Measurements from ENCODE around the gene ESPL1.

The ESPL1 gene

DNA sequence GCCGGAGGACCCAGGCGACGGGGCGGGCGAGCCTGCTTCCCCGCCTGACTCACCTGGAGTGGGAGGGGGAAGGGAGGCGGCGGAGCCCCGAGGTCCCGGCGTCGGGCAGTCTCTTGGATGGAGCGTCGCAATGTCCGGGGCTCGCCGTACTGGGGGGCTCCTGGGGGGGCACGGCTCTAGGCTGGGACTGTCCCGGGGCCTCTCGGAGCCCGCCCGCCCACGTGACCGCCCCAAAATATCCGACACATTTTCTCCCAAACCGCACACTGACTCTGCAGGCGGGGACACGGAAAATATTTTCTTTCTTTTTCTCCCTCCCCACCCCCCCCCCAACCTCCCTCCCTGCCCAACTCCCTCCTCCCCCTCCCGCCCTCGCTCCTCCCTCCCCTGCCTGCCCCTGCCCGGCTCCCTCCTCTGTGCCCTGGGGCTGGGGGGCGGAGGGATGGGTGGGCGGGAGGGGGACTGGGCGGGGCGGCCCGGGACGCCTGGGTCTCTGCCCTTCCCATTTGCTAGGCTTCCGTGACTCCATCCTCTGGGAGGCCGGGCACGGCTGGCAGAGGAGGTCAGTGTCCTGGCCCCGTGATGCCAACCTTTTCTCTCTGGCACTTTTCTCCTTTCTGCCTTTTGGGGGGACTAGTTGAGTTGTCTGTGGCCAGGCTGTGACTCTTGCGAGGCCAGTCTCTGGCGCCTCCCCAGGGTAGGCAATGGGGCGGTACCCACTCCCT lies 36.0 kb upstream of the ESPL1 start, which contains the start of gene RARG:
RARG (minus strand) TSS at position 289 of the 725 bp plus-strand sequence. CDS start 4,664 bp downstream, outside the sequence.
- DNase-seq = peak; percentile 51

DNA sequence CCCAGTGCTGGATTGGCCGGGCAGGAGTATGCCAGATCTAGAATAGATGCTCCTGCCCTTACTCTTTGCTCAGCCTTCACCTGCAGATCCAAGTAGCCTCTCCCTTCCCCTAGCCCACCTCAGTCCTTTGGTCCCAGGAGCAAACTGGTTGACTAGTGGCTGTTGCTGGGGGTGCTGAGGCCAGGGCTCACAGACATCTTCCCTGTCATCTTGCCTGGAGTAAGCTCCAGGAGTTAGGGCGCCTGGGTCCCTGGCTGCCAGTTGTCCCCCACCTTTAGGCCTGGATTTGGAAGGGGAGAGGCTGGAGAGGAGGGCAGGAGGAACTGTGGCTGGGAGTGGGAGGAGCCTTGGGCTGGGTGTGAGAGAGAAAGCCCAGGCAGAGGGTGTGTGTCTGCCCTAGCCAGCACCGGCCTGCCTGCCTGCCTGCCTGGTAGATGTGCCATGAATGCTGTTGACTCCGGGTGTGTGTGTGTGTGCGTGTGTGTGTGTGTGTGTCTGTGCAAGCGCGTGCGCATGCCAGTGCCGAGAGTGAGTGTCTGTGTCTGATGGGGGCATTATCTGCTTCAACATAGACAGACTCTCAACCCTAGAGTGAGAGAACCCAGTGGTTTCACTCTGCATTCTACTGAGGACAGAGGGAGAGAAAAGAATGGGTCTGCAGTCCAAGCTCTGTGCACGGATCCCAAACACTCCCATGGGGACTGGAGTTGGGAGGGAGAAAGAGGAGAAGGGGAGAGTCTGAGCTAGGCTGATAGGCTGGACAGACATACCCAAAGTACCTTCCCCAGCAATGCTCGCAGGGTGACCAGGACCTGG lies 35.2 kb upstream of the ESPL1 start:
- no peak for DNase-seq

DNA sequence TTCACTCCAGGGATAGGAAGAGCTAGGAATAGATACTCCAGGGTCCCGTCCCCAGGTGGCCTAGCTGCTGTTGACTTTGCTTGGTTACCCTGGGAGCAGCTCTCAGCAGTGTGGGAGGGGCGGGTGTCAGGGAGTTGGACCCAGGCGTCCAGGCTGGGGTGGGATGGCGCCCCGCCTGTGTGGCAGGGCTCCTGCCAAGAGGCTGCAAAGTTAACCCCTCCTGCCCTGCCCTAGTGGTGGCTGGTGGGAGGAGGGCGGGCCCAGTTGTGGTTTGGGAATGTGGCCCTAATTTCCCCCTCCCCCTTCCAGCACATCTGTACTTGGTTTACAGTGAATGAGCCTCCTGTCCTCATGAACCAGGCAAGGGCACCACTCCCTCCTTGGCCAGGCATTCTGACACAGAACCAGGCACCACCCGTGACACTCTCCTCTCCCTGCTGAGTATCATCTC lies 34.4 kb upstream of the ESPL1 start:
- no peak for DNase-seq

DNA sequence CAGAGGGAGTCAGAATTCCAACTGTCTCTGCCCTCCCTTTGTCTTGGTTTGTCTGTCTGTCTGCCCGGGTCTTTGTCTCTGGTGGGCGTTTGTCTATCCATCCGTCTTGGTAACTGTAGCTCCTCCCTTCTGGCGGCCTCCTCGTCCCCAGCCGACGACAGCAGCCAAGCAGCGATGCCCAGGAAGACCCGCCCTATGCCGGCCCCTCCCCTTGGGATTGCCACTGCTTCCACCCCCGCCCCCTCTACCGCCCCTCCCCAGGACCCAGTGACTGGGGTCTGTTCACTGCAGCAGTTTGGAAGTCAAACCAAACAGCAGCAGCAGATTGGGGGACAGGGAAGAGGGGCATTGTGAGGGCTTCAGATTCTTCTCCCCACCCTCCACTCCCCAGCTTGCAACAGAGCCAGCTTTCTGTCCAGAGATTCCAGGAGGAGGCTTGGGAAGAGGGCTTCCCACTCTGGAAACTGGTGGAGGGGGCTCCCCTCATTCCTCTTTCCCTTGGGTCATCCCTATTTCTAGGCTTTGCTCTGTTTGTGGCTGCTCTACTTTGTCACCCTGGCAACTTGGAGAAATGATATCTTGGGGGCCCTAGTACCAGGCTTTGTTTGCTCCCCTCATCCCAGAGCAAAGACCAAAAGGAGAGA lies 33.7 kb upstream of the ESPL1 start:
- DNase-seq = no peak

DNA sequence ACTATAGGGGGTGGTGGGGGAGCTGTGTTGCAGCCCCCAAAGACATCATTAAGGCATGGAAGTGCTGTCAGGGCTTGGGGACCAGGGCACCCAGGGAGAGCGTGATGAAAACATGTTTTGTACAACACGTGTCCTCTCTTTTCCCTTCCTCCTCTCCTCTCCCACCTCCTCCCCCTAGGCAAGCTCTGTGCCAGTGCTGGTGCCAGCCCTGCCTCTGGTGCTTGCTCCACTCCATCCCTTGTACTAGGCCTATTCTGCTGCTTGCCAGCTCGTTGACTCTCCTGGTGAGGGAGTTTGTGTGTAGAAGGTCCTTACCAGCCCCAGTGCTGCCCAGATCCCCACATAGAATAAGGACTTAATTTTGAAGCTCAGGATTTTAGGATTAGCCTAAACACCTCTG lies 32.9 kb upstream of the ESPL1 start:
- DNase-seq = no peak

DNA sequence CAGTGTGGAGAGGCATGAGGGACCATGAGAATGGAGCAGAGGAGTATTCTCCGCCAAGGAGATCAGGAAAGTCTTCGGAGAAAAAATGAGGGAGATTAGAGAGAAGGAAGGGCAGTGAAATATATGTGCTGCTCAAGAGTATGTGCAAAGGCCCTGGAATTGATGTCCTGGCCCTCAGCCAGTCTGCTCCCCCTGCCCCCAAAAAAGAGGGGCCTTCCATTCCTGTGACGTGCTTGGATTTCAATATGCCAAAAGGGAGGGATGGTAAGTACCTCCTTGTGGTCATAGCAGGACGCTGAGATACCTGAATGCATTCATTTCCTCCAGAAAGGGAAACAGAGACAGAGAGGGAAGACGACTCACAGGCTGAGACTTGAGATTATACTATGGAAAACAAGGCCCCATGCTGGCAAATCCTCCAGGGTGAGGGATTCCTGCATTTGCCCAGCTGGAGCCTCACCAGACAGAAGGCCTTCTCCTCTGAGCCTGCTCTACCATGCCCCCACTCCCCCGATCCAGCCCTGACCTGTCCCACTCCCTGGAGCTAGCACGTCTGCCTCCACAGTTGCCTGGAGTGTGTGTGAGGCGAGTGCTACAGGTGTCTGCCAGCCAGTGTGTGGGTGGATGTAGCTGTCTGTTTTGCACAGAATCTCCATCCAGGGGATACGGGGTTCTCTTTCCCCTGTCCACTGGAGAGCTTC lies 32.2 kb upstream of the ESPL1 start:
- DNase-seq = no peak

DNA sequence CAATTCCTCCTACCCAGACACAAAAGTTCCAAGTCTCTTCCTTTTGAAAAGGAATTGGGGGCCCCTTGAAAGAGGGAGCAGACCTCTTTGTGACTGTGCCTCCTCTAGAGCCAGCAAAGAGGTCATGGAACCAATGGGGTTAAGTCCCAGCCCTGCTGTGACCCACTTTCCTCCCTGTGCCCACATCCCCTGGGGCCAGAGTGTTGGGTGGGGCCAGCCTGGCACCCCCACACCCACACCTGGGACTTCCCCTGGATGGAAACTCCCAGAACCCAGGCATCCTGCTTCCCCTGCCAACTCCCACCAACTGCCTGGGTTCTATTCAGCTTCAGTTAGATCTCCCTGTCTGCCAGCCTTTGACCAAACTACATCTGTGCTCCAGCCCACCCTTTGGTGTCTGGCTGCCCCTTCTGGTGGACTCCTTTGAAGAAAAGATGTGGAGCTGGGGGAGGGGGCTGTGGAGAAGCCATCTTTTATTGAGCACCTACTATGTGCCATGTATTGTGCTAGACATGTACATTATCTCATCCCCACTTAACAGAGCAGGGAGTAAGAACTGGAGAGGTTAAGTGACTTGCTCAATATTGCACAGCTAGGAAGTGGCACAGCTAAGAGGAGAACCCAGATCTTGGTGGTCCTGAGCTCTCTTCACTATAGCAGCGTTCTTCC lies 31.5 kb upstream of the ESPL1 start:
- DNase-seq = no peak

DNA sequence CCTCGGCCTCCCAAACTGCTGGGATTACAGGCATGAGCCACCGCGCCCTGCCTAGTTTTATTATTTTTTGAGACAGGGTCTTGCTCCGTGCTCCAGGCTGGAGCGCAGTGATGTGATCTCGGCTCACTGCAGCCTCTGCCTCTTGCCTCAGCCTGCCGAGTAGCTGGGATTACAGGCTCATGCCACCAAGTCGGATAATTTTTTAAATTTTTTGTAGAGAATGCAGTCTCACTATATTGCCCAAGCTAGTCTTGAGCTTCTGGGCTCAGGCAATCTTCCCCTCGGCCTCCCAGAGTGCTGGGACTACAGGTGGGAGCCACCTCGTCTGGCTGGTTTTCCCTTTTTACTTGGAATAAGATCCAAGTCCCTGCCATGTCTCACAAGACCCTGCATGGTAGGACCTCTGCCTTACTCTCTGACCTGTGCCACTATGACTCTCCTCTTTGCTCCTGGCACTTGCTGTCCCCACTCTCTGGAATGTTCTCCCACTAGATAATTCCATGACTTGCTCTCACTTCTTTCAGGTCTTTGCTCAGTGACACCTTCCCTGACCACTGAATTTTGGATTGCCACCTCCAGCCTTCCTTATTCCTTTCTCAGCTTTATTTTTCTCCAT lies 28.3 kb upstream of the ESPL1 start:
- DNase-seq = no peak

DNA sequence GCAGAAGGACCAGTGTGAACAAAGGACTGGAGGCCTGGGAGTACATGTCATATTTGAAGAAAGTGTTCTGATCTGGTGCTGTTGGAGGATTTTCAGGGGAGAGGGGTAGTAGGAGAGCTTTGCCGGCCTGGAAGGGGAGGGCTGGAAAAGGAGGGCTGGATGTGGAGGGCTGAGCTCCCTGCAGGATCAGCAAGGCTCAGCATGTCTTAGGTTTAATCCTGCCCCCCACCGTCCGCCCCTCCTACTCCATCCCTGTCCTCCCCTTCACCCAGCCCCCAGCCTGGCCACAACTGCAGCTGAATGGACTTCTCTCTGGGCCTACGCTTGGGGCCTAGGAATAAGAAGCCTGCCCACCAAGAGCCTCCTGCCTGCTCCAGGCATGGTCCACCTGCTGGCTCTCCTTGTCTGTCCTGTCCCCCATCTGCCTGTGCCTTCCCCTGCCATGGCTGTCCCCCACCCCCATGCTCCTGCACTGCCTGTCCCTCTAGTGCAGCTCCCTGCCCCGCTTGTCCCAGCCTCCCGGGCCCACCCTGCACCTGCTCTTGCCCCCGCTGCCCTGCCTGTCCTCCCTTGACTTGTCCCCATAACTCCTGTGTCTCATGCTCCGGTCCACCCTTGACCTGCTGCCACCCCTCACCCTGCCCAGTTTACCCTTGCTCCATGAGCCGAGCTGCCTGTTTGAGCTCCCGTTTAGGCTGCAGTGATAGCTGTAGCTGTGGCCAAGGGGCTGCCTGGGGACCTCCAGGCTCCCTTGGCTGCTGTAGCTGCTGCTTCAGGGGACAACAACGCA lies 26.3 kb upstream of the ESPL1 start:
- no peak for DNase-seq

DNA sequence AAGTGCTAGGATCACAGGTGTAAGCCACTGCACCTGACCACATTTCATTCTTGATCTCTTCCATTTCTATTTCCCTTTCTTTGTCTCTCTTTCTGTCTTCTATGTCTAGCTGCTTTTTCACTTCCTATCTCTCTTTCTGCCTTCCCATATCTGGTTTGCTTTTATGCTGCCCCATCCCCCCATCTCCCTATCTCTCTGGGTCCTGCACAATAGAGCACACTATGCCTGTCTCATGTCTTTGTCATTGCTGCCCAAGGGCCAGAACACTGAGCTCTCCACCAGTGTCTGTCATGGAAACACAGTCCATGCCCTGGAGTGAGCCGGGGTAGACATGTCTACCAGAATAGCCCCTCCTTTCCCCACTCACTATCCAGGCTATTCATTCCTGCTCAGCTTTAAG lies 23.8 kb upstream of the ESPL1 start:
- DNase-seq = no peak

DNA sequence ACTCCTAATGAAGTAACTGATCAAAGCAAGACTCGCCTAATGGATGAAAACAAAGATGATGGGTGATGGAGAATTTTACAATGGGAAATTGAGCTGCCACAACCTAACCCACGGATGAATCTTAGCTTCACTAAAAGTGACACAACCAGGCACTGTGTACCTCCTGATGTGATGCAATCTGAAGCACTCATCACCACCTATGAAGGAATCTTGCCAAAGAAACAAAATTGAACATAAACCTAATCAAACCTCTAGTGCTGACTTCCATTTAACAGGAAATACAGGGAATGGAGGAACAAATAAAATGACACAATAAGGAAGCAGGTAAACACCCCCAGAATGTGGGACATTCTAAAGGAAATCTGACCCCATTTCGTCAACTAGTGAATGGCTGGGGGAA lies 22.8 kb upstream of the ESPL1 start:
- no peak for DNase-seq

DNA sequence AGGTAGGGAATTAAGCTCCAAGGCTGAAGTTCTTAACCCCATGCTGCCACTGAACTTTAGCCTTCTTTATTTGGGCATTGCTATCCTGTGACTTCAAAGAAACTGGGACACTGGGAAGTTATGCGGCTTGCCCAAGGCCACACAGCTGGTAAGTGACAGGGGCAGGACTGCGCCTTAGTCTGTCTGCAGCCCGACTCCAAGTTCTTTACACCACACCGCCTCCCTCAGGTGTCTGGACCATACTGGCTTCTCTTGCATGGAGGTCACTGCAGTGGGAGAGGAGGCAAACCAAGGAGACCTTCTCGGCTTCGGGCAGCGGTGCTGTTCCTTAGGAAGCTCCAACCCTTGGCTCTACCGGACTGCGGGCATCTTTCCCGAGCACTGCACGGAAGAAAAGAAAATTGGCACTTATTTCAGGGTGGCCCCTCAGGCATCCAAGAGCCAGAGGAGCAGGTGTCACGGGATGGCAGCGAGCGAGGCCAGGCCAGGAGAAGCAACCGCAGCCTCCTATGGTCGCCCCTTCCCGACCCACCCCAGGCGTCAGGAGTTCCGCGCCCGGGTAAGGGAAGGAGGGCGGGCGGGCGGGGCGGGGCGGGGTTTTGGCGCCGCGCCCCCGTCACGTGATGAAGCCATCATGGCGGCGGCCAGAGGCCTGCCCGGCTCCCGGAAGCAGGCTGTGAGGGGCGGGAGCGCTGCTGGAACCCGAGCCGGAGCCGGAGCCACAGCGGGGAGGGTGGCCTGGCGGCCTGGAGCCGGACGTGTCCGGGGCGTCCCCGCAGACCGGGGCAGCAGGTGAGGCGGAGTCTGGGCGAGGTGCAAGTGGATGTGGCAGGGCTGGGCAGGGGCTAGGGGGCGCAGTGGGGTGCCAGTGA lies 16.4 kb upstream of the ESPL1 start:
- peak; percentile 66 for DNase-seq

DNA sequence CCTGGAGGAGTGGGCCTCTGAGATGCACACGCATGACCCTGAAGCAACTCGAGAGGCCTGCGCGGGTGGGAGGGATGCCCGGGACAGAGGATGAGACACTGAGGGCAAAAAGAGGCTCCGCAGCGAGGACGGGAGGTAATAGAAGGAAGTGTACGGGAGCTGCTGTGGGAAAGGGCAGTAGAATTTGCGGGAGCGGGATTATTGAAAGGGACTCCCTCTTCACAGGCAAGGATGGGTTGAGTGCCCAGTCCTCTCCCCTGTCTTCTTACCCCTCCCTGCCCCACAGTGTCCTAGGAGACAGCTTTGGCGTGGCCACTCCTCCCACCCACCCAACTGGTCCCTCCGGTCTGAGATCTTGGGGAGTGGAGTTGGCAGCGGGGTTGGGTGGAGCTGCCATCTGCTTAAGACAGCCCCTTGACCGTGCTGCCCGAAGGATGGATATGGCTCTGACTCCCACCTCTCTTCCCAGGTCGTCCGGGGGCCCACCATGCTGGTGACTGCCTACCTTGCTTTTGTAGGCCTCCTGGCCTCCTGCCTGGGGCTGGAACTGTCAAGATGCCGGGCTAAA lies 15.7 kb upstream of the ESPL1 start:
- no peak for DNase-seq

DNA sequence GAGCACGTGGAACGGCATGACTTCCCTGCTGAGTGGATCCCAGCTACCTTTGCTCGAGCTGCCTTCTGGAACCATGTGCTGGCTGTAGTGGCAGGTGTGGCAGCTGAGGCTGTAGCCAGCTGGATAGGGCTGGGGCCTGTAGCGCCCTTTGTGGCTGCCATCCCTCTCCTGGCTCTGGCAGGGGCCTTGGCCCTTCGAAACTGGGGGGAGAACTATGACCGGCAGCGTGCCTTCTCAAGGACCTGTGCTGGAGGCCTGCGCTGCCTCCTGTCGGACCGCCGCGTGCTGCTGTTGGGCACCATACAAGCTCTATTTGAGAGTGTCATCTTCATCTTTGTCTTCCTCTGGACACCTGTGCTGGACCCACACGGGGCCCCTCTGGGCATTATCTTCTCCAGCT lies 14.8 kb upstream of the ESPL1 start:
- DNase-seq = no peak

DNA sequence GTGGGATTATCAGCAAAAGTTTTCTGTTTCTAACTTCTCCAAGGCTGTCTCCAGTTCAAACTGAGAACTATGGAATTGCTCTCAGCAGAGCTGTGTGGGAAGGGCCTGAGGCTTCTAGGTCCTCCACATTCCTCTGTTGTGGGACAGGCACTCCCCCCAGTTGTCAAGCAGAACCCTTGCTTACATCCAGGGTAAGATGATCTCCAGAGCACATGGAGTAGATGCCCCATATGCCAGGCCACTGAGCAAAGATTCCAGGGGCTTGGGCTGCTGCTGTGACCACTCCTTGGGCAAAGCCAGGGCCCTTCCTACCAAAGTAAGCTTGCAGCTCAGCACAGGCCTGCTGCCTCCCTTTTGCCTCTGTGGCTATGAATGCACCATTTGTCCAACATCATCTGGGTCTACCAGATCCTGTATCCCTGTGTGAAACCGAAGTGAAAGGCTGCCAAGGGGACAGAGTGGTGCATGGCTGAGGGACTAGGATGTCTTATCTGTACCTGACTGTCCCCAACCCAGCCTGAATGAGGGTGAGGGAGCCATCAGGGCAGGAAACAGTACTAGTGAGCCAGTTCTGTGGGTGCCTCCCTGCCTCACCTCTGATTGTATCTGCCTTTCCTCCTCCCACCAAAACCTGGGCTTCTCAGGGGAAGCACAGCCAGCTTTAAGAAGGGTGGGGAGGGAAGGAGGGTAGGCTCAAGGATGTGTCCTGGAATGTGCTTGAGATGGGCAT lies 13.1 kb upstream of the ESPL1 start:
- DNase-seq = no peak

DNA sequence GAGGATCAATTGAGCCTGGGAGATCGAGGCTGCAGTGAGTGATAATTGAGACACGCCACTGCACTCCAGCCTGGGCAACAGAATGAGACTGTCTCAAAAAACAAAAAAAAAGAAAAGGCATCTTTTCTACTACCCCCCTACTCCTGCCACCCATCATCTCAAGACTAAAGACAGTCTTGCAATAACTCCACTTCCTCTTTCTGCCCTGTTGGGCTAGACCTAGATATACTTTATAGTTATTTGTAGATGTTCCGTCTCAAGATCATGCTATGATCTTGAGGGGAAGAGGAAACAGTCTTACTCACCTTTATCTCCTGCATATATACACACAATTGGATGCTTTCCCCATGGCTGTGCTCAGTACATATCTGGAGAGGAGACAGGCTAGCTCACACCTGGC lies 12.1 kb upstream of the ESPL1 start:
- no peak for DNase-seq

DNA sequence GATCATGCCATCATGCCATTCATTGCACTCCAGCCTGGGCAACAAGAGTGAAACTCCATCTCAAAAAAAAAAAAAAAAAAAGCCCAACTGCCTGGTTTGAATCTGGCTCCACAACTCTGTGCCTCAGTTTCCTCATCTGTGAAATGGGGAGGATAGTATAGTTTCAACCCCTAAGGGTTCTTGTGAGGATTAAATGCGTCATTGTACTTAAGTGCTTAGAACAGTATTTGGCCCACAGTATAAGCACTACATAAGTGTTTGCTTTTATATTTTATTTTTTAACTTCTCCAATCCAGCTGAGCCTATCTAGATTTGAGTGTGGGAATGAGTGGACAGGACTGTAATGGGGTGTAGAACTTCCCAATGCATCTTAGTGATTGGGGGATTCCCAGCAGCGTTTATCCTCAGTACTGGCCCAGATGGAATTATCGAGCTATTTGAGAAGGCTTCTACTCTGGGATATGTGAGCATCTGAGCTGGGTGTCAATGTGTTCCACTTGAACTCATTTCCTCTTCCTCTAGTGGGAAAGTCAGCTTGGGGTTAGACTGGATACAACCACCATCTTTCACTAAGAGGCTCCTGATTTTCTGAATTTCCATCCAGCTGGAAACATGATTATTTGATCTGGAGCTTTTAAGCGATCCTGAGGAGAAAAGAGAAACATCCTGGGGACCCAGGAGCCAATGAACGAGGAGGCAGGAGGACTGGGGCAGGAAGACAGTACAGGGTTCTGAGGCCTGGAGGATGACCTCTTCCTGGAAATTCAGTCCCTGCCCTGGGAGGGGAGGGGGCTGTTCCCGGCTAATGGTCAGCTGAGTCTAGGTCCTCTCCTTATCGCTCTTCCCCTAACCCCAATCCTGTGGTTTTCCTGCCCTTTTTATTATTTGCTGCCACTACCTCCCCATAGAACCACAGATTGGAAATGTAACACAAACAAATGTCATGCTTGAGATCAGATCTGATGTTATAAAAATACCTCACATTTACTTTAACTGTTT lies 9.3 kb upstream of the ESPL1 start:
- DNase-seq = no peak

DNA sequence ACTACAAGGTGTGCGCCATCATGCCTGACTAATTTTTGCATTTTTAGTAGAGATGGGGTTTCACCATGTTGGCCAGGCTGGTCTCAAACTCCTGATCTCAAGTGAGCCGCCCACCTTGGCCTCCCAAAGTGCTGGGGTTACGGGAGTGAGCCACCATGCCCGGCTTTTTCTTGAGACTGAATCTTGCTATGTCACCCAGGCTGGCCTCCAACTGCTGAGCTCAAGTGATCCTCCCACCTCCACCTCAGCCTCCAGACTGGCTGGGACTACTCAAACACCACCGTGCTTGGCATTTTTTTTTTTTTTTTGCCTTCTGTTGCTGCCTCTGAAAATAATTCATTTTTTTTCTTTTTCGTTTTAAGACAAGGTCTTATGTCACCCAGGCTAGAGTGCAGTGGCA lies 8.2 kb upstream of the ESPL1 start:
- no peak for DNase-seq
